Transverse colon (tissue), 4 donors: ENCODE data around the gene IGSF21. TPM values are rescaled to one million over a fixed set of nuclear protein-coding genes. Genes with fewer than 3 reads are reported as not detected.

Experiments used
- DNase-seq: peaks from one replicate; pipeline ENCODE4 v3.0.0-alpha.2; 2019
- H3K27ac ChIP-seq, 4 donors: fragments of 200-600 bp; sonication (generic); 2 replicates each; pipeline ENCODE4 v1.5.1; 2016 to 2018; ENCODE audit warnings: inconsistent platforms in 4 of 4
- H3K27me3 ChIP-seq: fragments of 200-600 bp; sonication (generic); 2 replicates; pipeline ENCODE4 v1.5.1; 2017; ENCODE audit warnings: inconsistent platforms
- H3K36me3 ChIP-seq, 4 donors: fragments of 200-600 bp; sonication (generic); 2 replicates each; pipeline ENCODE4 v1.5.1; 2017 to 2019; ENCODE audit warnings: inconsistent platforms in 4 of 4
- H3K4me1 ChIP-seq, 4 donors: fragments of 200-600 bp; sonication (generic); 2 replicates each; pipeline ENCODE4 v1.5.1; 2017 to 2020; ENCODE audit warnings: inconsistent platforms in 4 of 4
- H3K4me3 ChIP-seq, 4 donors: fragments of 200-600 bp; sonication (generic); 1 replicate in 1 of 4; 2 replicates in 3 of 4; pipeline versions ENCODE4 v1.5.1 to v1.6.1; 2017 to 2019; ENCODE audit warnings: inconsistent platforms in 4 of 4
- H3K9me3 ChIP-seq, 2 donors: fragments of 200-600 bp; sonication (generic); 2 replicates each; pipeline ENCODE4 v1.5.1; 2017 to 2019; ENCODE audit warnings: inconsistent platforms in 2 of 2
- EP300 ChIP-seq: sonication (generic); formaldehyde crosslinking; IDR thresholded peaks from one replicate; pipeline ENCODE4 v1.6.1; 2017; ENCODE audit warnings: antibody characterized with exemption, low read depth
- POLR2A ChIP-seq: fragments of 450-650 bp; IDR thresholded peaks from one replicate; pipeline ENCODE4 v1.6.1; 2016; ENCODE audit warnings: antibody characterized with exemption, mild to moderate bottlenecking, moderate library complexity
- POLR2AphosphoS5 ChIP-seq, 3 donors: sonication (generic); formaldehyde crosslinking; IDR thresholded peaks; one replicate each; pipeline ENCODE4 v1.6.1; 2016; ENCODE audit warnings: antibody characterized with exemption in 3 of 3
- WGBS, 2 donors: methylation state at CpG; one replicate each; pipeline ENCODE4 v1.1.5; 2018; ENCODE audit warnings: low coverage in 1 of 2; 5-methylcytosine and 5-hydroxymethylcytosine counted together
- in situ Hi-C, 4 donors: fragments of 200-750 bp; cut with MboI; loops; one replicate each; pipeline versions ENCODE4 v1.15.0 to v1.15.1; 2017; ENCODE audit warnings: low sequenced_read_pairs in 3 of 4, low pct_ligation_motif_present in 1 of 4, low pct_unique_long_range_greater_than_20kb in 1 of 4
- intact Hi-C: fragments of 100-400 bp; cut with DNase I; formaldehyde crosslinking; loops from one replicate; pipeline ENCODE4 v1.15.1; 2023; ENCODE audit warnings: low total_unique reads
- total RNA-seq, 4 donors: library from RNA; depleted of rRNA; stranded (reverse); fragments of >200 nt; gene quantifications; one replicate each; pipeline ENCODE4 v1.1.0, GENCODE V29; 2016
- TF ChIP-seq, protein P1 (sequence below), 5 experiments: fragments of 200-600 bp in 3 of 5; fragments of 450-650 bp in 2 of 5; sonication (generic) in 3 of 5; IDR thresholded peaks; 1 replicate in 2 of 5; 2 replicates in 3 of 5; pipeline ENCODE4 v1.5.1; 2016 to 2017; ENCODE audit warnings: antibody characterized with exemption in 5 of 5, inconsistent platforms in 3 of 5, mild to moderate bottlenecking in 2 of 5, moderate library complexity in 1 of 5

Gene IGSF21
- total RNA-seq, 4 donors from 2014 or later, result 1.1 to 6.8 (median 1.6) TPM; not detected in 1

DNA sequence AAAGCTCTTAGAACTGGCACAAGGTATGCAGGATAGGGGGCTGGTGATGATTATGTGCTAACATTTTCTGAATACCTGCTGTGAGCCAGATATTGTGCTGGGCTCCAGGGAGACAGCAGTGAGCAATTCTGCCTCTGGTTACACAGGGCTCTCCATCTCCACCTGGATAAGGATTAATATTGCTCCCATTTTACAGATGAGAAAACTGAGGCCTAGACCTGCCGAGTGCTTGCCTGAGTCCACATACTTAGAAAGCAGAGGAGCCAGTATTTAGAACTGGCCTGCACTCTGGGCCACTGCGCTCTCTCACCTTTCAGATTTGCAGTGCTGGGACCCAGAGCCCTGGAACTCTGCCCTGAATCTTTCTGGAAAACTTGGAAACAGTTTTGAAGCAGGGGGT is 205.9 kb downstream of the IGSF21 start:
- TF ChIP-seq POLR2AphosphoS5 (IDR thresholded peaks at IDR 0.05) (no peak), EP300 (no peak), POLR2A (no peak)
- TF ChIP-seq, protein P1, sequence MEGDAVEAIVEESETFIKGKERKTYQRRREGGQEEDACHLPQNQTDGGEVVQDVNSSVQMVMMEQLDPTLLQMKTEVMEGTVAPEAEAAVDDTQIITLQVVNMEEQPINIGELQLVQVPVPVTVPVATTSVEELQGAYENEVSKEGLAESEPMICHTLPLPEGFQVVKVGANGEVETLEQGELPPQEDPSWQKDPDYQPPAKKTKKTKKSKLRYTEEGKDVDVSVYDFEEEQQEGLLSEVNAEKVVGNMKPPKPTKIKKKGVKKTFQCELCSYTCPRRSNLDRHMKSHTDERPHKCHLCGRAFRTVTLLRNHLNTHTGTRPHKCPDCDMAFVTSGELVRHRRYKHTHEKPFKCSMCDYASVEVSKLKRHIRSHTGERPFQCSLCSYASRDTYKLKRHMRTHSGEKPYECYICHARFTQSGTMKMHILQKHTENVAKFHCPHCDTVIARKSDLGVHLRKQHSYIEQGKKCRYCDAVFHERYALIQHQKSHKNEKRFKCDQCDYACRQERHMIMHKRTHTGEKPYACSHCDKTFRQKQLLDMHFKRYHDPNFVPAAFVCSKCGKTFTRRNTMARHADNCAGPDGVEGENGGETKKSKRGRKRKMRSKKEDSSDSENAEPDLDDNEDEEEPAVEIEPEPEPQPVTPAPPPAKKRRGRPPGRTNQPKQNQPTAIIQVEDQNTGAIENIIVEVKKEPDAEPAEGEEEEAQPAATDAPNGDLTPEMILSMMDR (IDR thresholded peaks at IDR 0.05), result no peak
- H3K36me3 ChIP-seq, result no peaks in the 10 kb centered on the region
- in situ Hi-C loops, result loop anchor here in 1 of 4 donors (25.0 kb wide), 1 partner anchor 249 kb away; no protein-coding TSS in a partner anchor
- no peak overlapping the region for H3K27ac ChIP-seq
- H3K27me3 ChIP-seq, result no peaks in the 10 kb centered on the region
- no peaks in the 10 kb centered on the region for H3K4me1 ChIP-seq
- no peak for DNase-seq
- no peaks in the 10 kb centered on the region for H3K9me3 ChIP-seq
- intact Hi-C loops, result no loop called here
- 88% methylated on average over 2 of the region's 2 CpGs; no CpG with 5 or more reads in 1 of the 2 donors for WGBS, 2 donors
- no peak overlapping the region for H3K4me3 ChIP-seq

DNA sequence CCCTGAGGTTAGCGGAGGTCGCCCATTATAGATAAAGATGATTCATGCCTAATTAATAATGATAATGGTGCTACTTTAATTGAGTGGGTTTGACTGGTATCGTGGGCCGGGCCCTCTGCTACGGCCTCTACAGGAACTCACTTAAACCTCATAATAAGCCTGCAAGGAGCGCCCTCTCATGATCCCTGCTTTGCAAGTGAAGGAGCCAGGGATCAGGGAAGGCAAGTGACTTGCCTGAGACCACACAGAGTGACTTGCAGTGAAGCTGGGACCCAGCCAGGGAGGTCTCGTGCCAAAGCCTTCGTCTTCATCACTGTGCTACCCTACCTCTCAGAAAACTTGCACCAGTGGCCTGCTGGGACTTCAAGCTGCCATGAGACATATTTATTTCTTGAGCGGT is 206.8 kb downstream of the IGSF21 start:
- TF ChIP-seq EP300, result no peak
- TF ChIP-seq, protein P1 (IDR thresholded peaks at IDR 0.05), result no peak
- TF ChIP-seq POLR2A, result no peak
- no peak for TF ChIP-seq POLR2AphosphoS5 (IDR thresholded peaks at IDR 0.05)

DNA sequence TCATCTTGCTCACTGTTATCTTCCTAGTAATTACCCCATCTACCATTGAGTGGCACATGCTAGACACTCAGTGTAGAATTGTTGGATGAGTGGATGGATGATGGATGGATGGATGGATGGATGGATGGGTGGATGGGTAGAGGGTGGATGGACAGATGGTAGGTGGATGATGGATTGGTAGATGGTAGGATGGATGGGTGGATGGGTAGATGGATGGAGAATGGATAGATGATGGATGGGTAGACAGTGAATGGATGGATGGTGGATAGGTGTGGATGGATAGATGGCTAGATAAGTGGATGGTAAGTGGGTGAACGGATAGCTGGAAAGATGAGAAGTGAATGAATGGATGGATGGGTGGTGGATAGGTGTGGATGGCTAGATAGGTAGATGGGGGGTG is 207.9 kb downstream of the IGSF21 start:
- no peaks in the 10 kb centered on the region for H3K4me1 ChIP-seq
- intact Hi-C loops (no loop called here), in situ Hi-C loops (loop anchor here in 1 of 4 donors (25.0 kb wide), 1 partner anchor 247 kb away; no protein-coding TSS in a partner anchor)
- H3K4me3 ChIP-seq, result no peak overlapping the region
- TF ChIP-seq EP300 (no peak), POLR2AphosphoS5 (IDR thresholded peaks at IDR 0.05) (no peak), POLR2A (no peak)
- TF ChIP-seq, protein P1 (IDR thresholded peaks at IDR 0.05), result no peak
- H3K27ac ChIP-seq, result no peak overlapping the region
- H3K36me3 ChIP-seq, result no peaks in the 10 kb centered on the region
- no peak for DNase-seq
- 69 to 79% methylated on average over 1 of the region's 1 CpG for WGBS, 2 donors
- H3K27me3 ChIP-seq, result no peaks in the 10 kb centered on the region
- H3K9me3 ChIP-seq, result no peaks in the 10 kb centered on the region

More for the DNA sequence above, 206.8 kb downstream of the IGSF21 start:
- Histone ChIP-seq H3K4me3 (no peak overlapping the region), H3K9me3 (no peaks in the 10 kb centered on the region), H3K27me3 (no peaks in the 10 kb centered on the region), H3K27ac (no peak overlapping the region), H3K36me3 (no peaks in the 10 kb centered on the region), H3K4me1 (no peaks in the 10 kb centered on the region)
- in situ Hi-C loops, result loop anchor here in 1 of 4 donors (25.0 kb wide), 1 partner anchor 248 kb away; no protein-coding TSS in a partner anchor
- intact Hi-C loops, result no loop called here
- 77% methylated on average over 9 of the region's 9 CpGs; no CpG with 5 or more reads in 1 of the 2 donors for WGBS, 2 donors
- DNase-seq, result no peak

DNA sequence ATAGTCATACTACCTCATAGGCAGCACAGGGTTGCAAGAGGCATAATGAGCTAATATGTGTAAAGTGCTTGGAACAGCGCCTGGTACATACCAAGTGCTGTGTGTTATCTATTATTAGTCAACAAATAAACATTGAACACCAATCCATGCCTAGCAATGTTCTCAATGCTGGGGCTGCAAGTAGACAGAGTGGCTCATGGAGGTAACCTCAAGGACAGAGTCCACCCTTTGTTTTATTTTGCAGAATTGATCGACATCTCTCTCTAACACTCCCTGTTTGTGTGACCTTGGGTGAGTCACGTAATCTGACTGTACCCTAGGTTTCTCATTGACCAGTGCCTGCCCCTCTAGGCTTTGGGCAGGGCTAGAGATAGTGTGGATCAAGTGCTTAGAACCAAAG is 209.2 kb downstream of the IGSF21 start:
- DNase-seq, result no peak
- H3K27me3 ChIP-seq, result no peaks in the 10 kb centered on the region
- H3K36me3 ChIP-seq, result no peaks in the 10 kb centered on the region
- H3K4me1 ChIP-seq, result no peaks in the 10 kb centered on the region
- WGBS, 2 donors, result 44 to 100% methylated on average over 1 to 3 of the region's 3 CpGs
- in situ Hi-C loops, result loop anchor here in 1 of 4 donors (25.0 kb wide), 1 partner anchor 246 kb away; no protein-coding TSS in a partner anchor
- H3K27ac ChIP-seq, result no peak overlapping the region
- no peak overlapping the region for H3K4me3 ChIP-seq
- H3K9me3 ChIP-seq, result no peaks in the 10 kb centered on the region
- TF ChIP-seq, protein P1 (IDR thresholded peaks at IDR 0.05), result no peak
- TF ChIP-seq POLR2A (no peak), EP300 (no peak), POLR2AphosphoS5 (IDR thresholded peaks at IDR 0.05) (no peak)
- intact Hi-C loops, result no loop called here
